Ectodermal cell (in vitro differentiated cells): ENCODE results near the gene ICA1.
"Not testable (repeated sequence)": the region's sequence is repeated elsewhere in the genome, so short reads cannot be mapped to it uniquely, and the experiment has no call there.

Experiments
- H3K27ac ChIP-seq: 2 replicates; pipeline ENCODE4 v1.7.0; 2013; ENCODE audit warnings: mild to moderate bottlenecking, low read depth, low read length; ENCODE audit not compliant: insufficient read depth, poor library complexity, severe bottlenecking
- H3K27me3 ChIP-seq: 2 replicates; pipeline ENCODE4 v1.7.0; 2013; ENCODE audit warnings: mild to moderate bottlenecking, low read length; ENCODE audit not compliant: insufficient read depth, control insufficient read depth, poor library complexity, severe bottlenecking
- H3K36me3 ChIP-seq: one replicate; pipeline ENCODE4 v1.7.0; 2013; ENCODE audit warnings: low read length; ENCODE audit not compliant: control insufficient read depth, insufficient read depth
- H3K4me1 ChIP-seq: one replicate; pipeline ENCODE4 v1.7.0; 2013; ENCODE audit warnings: low read length; ENCODE audit not compliant: control insufficient read depth, insufficient read depth
- H3K4me3 ChIP-seq: 2 replicates; pipeline ENCODE4 v1.7.0; 2013; ENCODE audit warnings: low read depth, low read length, control low read depth; ENCODE audit not compliant: insufficient read depth
- H3K9me3 ChIP-seq: 2 replicates; pipeline ENCODE4 v1.7.0; 2013; ENCODE audit warnings: mild to moderate bottlenecking, low read length, moderate library complexity; ENCODE audit not compliant: control insufficient read depth
- WGBS, 2 experiments: methylation state at CpG; one replicate each; pipeline ENCODE4 v1.1.7; 2013; ENCODE audit warnings: missing lambda C conversion rate in 2 of 2; 5-methylcytosine and 5-hydroxymethylcytosine counted together

The ICA1 gene

GRCh38 chr7:8070451-8071180 is 191.4 kb downstream of the ICA1 start:
- no peak overlapping the region for H3K27ac ChIP-seq
- H3K9me3 ChIP-seq: no peaks in the 10 kb centered on the region
- H3K4me1 ChIP-seq: no peaks in the 10 kb centered on the region
- WGBS, 2 experiments: 97% methylated on average over 9 of the region's 9 CpGs
- no peaks in the 10 kb centered on the region for H3K36me3 ChIP-seq
- no peaks in the 10 kb centered on the region for H3K27me3 ChIP-seq
- no peak overlapping the region for H3K4me3 ChIP-seq

GRCh38 chr7:8068892-8069686 is 192.9 kb downstream of the ICA1 start:
- Histone ChIP-seq H3K36me3 (no peaks in the 10 kb centered on the region), H3K4me3 (no peak overlapping the region)
- WGBS, 2 experiments: 79 to 80% methylated on average over 12 of the region's 12 CpGs

GRCh38 chr7:8065356-8065813 is 196.6 kb downstream of the ICA1 start:
- Histone ChIP-seq H3K27ac (no peak overlapping the region), H3K27me3 (no peaks in the 10 kb centered on the region), H3K36me3 (no peaks in the 10 kb centered on the region), H3K9me3 (no peaks in the 10 kb centered on the region), H3K4me1 (no peaks in the 10 kb centered on the region), H3K4me3 (no peak overlapping the region)
- WGBS, 2 experiments: 85 to 89% methylated on average over 1 to 2 of the region's 2 CpGs

More at GRCh38 chr7:8068892-8069686, 192.9 kb downstream of the ICA1 start:
- Histone ChIP-seq H3K27ac (no peak overlapping the region), H3K27me3 (no peaks in the 10 kb centered on the region), H3K4me1 (no peaks in the 10 kb centered on the region), H3K9me3 (no peaks in the 10 kb centered on the region)

GRCh38 chr7:8064828-8065227 is 197.1 kb downstream of the ICA1 start:
- WGBS, 2 experiments: 94% methylated on average over 12 of the region's 12 CpGs
- Histone ChIP-seq H3K27ac (no peak overlapping the region), H3K27me3 (no peaks in the 10 kb centered on the region), H3K4me1 (no peaks in the 10 kb centered on the region), H3K4me3 (no peak overlapping the region), H3K36me3 (no peaks in the 10 kb centered on the region), H3K9me3 (no peaks in the 10 kb centered on the region)

DNA sequence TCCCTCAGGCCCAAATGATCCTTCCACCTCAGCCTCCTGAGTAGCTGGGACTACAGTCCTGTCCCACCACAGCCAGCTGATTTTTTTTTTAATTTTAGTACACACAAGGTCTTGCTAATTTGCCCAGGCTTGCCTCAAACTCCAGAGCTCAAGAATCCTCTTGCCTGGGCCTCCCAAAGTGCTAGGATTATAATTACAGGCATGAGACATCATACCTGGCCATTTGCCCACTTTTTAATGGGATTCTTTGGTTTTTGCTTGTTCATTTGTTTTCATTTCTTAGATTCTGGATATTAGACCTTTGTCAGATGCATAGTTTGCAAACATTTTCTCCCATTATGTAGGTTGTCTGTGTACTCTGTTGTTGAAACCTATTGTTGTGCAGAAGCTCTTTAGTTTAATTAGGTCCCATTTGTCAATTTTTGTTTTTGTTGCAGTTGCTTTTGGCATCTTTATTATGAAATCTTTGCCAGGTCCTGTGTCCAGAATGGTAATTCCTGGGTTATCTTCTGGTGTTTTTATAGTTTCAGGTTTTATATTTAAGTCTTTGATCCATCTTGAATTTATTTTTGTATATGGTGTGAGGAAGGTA is 198.2 kb downstream of the ICA1 start:
- Histone ChIP-seq H3K27ac (no peak overlapping the region), H3K9me3 (no peaks in the 10 kb centered on the region), H3K36me3 (no peaks in the 10 kb centered on the region), H3K4me3 (no peak overlapping the region), H3K27me3 (no peaks in the 10 kb centered on the region), H3K4me1 (no peaks in the 10 kb centered on the region)

DNA sequence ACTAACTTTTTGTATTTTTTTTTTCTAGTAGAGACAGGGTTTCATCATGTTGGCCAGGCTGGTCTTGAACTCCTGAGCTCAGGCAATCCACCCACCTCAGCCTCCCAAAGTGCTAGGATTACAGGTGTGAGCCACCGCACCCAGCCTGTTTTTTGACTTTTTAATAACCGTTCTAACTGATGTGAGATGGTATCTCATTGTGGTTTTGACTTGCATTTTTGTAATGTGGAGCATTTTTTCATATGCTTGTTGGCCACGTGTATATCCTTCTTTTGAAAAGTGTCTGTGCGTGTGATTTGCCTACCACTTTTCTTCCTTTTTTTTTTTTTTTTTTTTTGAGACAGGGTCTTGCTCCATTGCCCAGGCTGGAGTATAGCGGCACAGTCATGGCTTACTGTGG is 198.7 kb downstream of the ICA1 start:
- not testable (repeated sequence) for H3K27ac ChIP-seq, H3K27me3 ChIP-seq, H3K36me3 ChIP-seq, H3K4me3 ChIP-seq, H3K9me3 ChIP-seq, H3K4me1 ChIP-seq
- WGBS, 2 experiments: 88 to 93% methylated on average over 5 of the region's 5 CpGs
